ENCODE data around the gene SOCS7.

SOCS7 gene

DNA sequence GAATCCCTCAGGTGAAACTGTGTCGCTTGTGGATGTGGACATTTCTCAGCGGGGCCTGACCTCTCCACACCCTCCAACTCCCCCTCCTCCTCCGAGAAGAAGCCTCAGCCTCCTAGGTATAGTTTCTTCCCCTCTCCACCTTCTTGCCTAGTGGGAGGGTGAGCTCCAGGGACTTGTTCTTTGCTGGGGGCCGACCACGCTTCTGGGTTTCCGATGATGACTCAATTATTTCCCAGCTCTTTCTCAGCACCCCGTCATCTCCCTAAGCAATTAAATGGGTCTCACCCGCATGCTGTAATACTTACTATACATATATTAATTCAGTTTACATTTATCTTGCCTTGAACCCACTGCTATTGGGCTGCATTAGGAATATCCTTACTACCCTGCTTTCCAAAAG lies 13.1 kb downstream of the SOCS7 start:
- no peak for DNase-seq (ENCODE audit: low read depth)

DNA sequence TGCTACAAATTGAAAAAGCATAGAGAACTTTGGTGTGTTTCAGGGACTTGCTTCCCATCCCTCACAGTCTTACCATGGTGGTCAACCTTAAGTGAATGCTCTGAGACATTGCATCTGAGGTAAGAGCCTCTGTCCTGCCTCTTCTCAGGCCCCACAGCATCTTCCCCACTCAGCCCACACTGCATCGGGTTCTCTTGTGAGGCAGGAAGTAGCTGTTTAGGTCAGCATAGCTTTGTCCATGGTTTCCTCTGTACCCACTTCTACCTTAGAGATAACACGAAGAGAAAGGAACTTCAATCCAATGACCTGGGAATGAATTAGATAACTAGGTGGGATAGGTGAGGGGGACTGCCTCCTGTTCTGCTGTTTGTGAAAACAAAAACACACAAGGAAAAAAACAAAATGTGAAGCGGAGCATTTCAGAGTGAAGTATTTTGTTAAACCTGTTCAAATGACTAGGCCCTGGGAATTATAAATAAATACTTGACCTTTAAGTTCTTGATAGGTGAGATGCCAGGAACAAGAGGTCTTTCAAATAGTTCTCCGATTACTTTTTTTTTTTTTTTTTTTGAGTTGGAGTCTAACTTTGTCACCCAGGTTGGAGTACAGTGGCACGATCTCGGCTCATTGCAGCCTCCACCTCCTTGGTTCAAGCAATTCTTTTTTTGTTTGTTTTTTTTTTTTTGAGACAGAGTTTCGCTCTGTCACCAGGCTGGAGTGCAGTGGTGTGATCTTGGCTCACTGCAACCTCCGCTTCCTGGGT lies 17.7 kb downstream of the SOCS7 start:
- no peak for DNase-seq (ENCODE audit: low read depth)

GRCh38 chr17:38379448-38379847 lies 27.8 kb downstream of the SOCS7 start:
- DNase-seq (ENCODE audit: low read depth): no peak

DNA sequence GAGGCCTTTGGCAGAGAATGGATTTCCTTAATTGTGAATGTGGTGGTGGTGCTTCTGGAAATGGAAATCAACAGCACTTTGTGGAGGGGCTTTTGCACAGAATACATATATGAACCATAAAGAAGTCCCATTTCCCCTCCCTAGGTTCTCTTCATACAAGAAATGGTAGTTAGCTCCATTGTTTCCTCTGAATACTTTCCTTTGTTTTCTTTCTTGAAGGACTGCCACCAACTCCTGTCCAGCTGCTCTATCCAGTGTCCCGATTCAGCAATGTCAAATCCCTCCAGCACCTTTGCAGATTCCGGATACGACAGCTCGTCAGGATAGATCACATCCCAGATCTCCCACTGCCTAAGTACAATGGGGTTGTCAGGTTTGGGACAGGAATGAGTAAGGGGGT lies 43.4 kb downstream of the SOCS7 start:
- DNase-seq (ENCODE audit: low read depth): no peak

- no peak for DNase-seq (ENCODE audit: low read depth)
Measured at GRCh38 chr17:38397227-38397626, 45.6 kb downstream of the SOCS7 start.

DNA sequence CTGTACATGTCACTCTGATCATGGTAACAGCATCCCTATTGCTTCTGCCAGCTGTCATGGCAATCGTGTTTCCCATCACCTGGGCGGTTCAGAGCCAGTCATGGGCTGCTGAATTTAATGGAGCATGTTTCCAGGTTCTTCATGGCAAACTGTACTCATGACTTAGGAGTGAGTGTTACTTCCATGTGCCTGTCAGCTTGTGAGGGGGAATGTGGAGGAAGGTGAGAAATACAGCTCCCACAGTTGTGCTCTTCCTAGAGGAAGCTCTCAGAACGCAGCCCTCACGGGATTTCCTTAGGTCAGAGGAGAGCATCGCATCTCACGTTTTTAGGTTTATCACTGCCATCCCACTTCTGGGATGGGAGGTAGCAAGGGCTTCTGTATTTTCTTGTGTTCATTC lies 48.6 kb downstream of the SOCS7 start:
- DNase-seq (ENCODE audit: low read depth): no peak

DNA sequence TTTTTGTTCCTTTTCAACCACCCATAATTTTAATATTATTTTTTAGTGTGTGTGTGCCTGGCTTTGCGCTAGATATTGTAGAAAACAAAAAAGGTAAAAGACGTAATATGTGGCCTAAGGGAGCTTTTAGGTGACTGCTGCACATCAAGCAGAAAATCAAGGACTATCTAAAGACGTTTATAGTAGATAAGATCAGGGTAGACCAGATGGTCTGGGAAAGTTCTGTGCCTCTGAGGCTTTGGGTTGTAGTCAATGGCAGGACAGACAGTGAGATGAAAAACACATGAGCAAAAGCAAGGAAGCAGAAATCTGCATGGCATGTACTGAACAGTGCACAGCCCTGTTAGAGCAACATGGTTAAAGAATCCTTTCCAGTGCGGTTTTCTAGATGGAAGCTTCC lies 49.8 kb downstream of the SOCS7 start:
- DNase-seq (ENCODE audit: low read depth): no peak

GRCh38 chr17:38402897-38403296 lies 51.3 kb downstream of the SOCS7 start:
- DNase-seq (ENCODE audit: low read depth): no peak

- no peak for DNase-seq (ENCODE audit: low read depth)
Measured at GRCh38 chr17:38403491-38403890, 51.8 kb downstream of the SOCS7 start.

DNA sequence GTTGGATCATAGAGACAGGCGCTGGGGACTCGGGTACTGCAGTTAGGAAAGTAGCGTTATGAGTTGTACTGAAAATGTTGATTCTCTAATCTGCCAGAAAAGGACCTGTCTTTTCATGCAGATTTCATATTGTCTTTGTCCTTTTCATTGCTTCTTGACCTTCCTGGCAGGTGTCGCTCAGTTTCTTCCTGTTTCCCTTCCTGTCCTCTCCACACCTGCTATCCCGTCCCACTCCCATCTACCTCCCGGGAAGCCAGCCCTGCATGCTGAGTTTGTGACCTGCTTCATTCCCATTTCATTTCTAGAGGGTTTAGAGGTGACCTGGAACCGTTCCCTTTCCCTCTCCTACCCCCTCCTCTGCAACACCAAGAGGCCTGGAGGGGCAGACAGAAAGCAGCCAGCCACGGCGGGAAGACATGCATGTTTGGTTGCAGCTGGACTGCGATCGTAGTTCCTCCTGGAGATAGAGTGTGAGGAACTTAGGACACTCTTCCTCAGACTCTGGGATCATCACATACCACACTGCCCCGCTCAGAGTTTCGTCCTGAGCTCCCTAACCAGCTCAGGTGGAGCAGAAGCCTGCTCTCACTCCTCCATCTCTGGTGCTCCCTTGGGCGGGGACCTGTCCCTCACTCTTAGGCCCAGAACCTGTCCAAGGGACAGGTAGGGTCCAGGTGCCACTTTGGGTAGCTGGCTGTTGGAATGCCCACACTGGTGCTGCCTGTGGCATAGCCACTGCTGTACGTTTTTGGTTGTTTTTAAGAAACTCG lies 52.7 kb downstream of the SOCS7 start:
- no peak for DNase-seq (ENCODE audit: low read depth)

DNA sequence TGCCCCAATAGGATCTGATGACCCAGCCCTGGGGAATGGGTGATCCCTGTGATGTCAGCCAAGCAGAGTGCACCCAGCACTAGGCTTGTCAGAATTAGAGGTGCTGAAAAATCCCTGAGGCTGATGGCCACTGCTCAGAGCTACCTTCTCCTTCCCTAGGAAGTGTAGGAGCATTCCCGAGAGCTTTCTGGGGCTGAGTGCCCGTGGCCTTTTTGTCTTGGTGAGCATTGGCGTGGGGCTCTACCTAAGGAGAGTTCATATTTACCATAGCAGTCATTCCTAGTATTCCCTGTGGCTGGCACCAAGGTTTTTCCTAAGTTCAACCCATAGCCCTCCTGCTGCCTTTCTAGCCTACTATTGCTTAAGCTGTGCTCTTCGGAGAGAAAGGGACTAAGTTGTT lies 54.0 kb downstream of the SOCS7 start:
- DNase-seq (ENCODE audit: low read depth): no peak

DNA sequence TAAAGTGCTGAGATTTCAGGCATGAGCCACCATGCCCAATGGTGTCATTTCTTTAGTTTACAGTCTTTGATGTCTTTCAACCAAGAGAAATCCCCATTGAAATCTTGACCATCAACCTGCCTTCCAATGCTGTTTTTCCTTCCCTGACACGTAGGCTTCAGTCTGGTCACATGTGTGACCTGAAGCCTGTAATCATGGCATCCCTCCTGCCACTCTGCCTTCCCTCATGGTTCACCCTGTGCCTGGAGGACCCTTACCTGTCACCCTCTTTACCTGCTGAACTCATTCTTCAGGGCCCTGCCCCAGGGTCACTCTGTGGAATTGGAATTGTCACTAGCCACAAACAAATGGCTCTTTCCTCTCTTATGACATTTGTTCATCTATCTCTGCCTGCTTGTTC lies 58.6 kb downstream of the SOCS7 start:
- no peak for DNase-seq (ENCODE audit: low read depth)

GRCh38 chr17:38415250-38416194 lies 63.9 kb downstream of the SOCS7 start:
- DNase-seq (ENCODE audit: low read depth): no peak

- DNase-seq (ENCODE audit: low read depth): no peak
Measured at GRCh38 chr17:38416840-38417209, 65.2 kb downstream of the SOCS7 start.

- DNase-seq (ENCODE audit: low read depth): no peak
Measured at GRCh38 chr17:38417210-38417951, 65.7 kb downstream of the SOCS7 start.

DNA sequence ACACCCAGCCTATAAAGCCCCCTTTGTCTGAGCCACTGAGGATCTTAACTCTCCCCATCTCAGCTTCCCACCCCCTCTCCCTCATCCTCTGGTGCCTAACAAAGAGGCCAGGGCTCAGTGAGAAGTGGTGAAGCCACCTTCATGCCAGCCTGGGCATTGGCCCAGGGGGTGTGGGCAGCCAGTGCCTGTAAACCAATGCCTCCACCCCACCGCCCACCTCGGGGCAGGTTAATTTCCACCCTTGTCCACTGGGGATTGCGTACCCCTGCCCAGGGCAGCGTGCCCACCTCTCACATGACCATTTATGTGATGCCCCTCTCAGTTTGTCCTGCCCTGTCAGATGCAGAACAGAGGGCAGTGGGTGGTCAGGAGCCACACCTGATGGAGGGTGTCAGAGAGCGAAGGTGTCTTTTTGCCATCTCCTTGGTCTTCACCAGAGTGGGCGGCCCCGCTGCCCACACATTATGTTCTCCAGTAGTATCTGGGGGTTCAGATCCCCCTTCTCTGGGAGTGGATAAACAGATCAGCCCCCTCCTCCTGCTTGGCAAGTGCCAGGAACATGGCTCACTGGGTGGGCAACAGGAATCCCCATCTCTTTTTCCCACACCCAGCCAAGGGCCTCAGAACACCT lies 66.5 kb downstream of the SOCS7 start:
- DNase-seq (ENCODE audit: low read depth): no peak

DNA sequence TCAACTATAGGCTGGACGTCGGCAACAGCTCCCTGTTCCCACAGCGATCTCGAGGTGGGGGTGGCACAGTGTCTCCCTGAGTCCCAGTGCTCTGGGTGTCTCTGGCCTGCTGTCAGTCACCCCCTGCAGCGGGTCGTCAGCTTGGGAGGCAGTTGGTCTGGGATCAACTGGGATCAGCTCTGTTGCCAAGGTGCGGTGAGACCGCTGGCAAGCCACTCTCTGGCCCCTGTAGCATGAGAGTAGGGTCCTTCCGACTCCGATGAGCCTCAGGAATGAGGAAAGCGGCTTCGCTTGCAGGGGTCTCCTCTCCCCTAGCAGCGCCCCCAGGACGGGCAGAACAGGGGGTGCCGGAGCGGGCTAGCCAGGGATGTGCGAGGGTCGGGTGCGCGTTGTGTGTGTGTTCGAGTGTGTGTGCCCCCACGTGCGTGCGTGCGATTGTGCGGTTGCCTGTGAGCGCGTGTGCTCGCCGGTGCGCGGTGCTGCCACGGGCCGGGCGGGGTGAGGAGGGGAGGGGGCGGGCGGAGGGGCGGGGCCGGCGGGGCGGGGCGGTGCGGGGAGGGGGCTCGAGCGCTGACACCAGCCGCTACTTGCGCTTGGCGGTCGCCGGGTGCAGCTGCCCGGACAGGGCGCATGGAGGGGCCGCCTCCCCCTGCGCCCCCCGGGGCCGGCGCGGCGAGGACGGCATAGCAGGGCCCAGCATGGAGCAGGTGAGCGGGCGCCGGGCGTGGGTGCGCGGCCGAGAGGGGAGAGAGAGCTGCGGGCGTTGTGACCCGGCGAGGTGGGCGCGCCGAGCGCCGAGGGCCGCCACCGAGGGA lies 67.3 kb downstream of the SOCS7 start:
- no peak for DNase-seq (ENCODE audit: low read depth)

- DNase-seq (ENCODE audit: low read depth): no peak
Measured at GRCh38 chr17:38419508-38419981, 67.9 kb downstream of the SOCS7 start.

DNA sequence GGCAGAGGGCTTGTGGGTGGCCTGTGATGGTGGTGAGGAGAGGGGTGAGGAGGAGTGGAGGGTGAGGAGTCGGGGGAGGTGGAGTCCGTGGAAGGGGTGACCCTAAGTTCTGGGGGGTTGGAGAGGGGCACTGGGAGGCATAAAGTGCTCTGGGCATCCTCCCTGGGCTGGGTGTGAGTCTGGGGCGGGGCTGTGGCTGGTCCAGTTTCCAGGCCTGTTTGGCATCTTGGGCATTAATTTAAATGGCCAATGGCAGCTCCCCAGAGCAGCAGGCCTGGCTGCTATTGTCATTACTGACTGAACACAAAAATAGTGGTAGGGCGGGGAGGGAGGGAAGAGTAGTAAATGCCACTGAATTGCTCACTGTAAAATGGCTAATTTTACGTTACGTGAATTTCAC lies 68.9 kb downstream of the SOCS7 start:
- no peak for DNase-seq (ENCODE audit: low read depth)

DNA sequence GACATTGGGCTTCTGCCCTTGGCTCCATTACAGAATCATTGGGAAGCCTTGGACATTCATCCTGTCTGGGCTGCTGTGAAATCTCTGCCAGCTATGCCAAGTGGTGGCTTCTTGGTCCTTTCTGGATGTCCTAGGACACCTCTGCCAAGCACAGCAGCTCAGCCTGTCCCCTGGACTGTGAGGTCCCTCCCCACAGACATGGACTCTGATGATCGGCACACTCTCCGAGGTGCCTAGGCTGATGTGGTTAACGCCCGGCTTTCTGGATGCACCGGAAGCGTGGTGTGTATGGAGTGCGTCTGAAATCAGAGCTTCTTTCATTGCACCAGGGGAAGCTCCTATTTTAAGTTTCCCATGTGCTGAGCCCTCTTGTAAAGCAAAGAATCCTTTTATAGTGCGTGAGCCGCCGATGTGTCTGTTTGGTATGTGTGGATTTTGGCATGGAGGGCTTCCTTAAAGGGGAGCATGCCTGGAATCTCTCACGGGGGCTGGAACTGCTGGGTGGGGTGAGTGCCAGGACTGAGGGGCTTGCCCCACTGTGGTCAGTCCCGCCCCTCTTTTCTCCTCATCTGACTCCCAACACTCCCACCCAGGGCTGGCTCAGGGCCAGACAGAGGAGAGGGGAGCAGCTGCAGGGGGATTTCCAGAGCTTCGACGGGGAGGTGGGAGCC lies 69.7 kb downstream of the SOCS7 start:
- DNase-seq (ENCODE audit: low read depth): no peak

Data from activated T-cell treated with anti-CD3 and anti-CD28 coated beads for 1 hour (primary cell).